Measurements from ENCODE around the gene ARHGEF6.

- no peak for TF ChIP-seq POLR2A (IDR thresholded peaks at IDR 0.05)
- TF ChIP-seq, protein P1, sequence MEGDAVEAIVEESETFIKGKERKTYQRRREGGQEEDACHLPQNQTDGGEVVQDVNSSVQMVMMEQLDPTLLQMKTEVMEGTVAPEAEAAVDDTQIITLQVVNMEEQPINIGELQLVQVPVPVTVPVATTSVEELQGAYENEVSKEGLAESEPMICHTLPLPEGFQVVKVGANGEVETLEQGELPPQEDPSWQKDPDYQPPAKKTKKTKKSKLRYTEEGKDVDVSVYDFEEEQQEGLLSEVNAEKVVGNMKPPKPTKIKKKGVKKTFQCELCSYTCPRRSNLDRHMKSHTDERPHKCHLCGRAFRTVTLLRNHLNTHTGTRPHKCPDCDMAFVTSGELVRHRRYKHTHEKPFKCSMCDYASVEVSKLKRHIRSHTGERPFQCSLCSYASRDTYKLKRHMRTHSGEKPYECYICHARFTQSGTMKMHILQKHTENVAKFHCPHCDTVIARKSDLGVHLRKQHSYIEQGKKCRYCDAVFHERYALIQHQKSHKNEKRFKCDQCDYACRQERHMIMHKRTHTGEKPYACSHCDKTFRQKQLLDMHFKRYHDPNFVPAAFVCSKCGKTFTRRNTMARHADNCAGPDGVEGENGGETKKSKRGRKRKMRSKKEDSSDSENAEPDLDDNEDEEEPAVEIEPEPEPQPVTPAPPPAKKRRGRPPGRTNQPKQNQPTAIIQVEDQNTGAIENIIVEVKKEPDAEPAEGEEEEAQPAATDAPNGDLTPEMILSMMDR (IDR thresholded peaks at IDR 0.05 in 8 of 11, conservative IDR thresholded peaks at IDR 0.05 in 3 of 11): no peak
Measured at GRCh38 chrX:136714626-136715599, 65.8 kb downstream of the ARHGEF6 start.

All from spleen (tissue), 7 donors.